NCI-H2081 (cell line): ENCODE measurements around the gene TMEM100.
"Not testable (repeated sequence)": the region's sequence is repeated elsewhere in the genome, so short reads cannot be mapped to it uniquely, and the experiment has no call there.

ENCODE experiments used
- DNase-seq, 2 experiments: peaks; one replicate each; lab custom pipeline; 2025; lab: John Stamatoyannopoulos, UW

Gene TMEM100

GRCh38 chr17:55687037-55687436 lies 35.6 kb downstream of the TMEM100 start:
- no peak for DNase-seq

- no peak for DNase-seq
These were observed 38.9 kb downstream of the TMEM100 start for GRCh38 chr17:55683550-55684315.

GRCh38 chr17:55681342-55681700 lies 41.3 kb downstream of the TMEM100 start:
- no peak for DNase-seq

- DNase-seq: no peak
These were observed 41.9 kb downstream of the TMEM100 start for GRCh38 chr17:55680686-55681341.

GRCh38 chr17:55677446-55677845 lies 45.2 kb downstream of the TMEM100 start:
- no peak for DNase-seq

DNA sequence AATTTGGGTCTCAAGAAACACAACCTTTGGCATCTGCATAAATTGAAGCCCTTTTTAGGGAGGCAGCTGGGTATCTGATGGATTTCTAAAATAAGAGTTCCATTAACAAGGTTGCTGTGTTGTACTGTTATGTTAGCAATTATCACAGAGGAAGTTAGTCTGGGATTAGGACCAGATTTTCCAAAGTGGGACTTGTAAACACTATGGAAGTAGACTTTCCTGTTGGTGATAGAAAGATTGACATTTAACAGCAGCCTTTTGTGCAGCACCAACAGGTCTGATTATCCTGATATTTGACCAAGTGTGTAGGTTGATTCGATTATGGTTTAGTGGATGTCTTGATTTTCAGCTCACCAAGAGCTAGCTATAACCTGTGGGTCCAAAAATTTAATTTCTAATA lies 46.4 kb downstream of the TMEM100 start:
- DNase-seq: no peak

DNA sequence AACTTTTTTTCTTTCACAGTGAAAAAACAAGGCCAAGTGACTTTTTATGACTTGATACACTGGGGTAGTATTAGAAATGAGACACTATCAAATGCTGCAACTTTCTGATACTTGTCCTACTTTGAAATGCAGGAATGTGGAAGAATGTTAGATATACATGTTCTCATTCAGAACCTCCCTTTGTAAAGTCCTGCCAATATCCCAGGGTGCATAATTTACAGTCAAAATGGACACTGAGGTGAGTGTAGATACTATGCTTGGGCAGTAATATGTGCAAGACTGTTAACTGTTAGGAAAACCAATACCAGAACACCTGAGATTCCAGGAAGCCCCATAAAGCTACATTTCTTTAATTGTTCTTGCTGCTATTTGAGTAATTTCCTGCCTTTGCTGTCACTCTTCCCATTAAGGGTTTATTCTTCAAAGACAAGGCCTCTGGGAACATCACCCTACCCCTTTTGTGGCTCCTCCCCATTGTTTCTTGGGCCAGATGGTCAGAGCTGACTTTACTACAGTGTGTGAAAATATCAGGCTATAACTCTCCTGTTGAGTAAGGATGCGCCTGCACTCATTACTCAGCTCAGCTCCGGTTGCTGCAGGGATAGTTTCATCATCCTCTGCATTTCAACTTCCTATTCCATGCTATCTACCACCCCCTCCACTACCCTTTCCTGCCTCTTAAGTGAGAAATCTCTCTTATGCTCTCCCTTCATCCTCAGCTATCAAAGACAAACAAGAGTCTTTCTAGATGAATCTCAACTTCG lies 48.7 kb downstream of the TMEM100 start:
- DNase-seq: no peak

GRCh38 chr17:55672585-55673501 lies 49.8 kb downstream of the TMEM100 start:
- DNase-seq: no peak

GRCh38 chr17:55672010-55672409 lies 50.7 kb downstream of the TMEM100 start:
- not testable (repeated sequence) for DNase-seq
